HL-60 (cell line): Measurements from ENCODE around the gene CCDC93.

Experiments
- CTCF ChIP-seq: IDR thresholded peaks from one replicate; pipeline ENCODE4 v1.5.1; 2011; ENCODE audit warnings: low read length, control low read depth, inconsistent platforms; ENCODE audit not compliant: insufficient read depth
- POLR2AphosphoS5 ChIP-seq: IDR thresholded peaks from 2 replicates; pipeline ENCODE4 v1.6.1; 2012; ENCODE audit warnings: low read depth
- REST ChIP-seq: IDR thresholded peaks from 2 replicates; pipeline ENCODE4 v1.6.1; 2012; ENCODE audit warnings: low read depth; ENCODE audit not compliant: insufficient replicate concordance
- SPI1 ChIP-seq: IDR thresholded peaks from 2 replicates; pipeline ENCODE4 v1.6.1; 2012; ENCODE audit warnings: low read depth, mild to moderate bottlenecking, borderline replicate concordance

- TF ChIP-seq REST (no peak), CTCF (no peak), POLR2AphosphoS5 (no peak), SPI1 (no peak)
Observed at GRCh38 chr2:117997872-117998454, 15.9 kb downstream of the CCDC93 start.
